HG03025 (cell line): ENCODE measurements around the gene WWOX.

Source experiments
- ATAC-seq: cut with Tn5 transposase; IDR thresholded peaks from one replicate; pipeline ENCODE4 v1.9.1; 2021; ENCODE audit warnings: mild to moderate bottlenecking, moderate library complexity; ENCODE audit not compliant: unreplicated experiment, low FRiP score

Gene WWOX

GRCh38 chr16:78381060-78381459, 281.6 kb downstream of the WWOX start:
- ATAC-seq, result no peak

GRCh38 chr16:78383118-78383517, 283.7 kb downstream of the WWOX start:
- ATAC-seq, result no peak

DNA sequence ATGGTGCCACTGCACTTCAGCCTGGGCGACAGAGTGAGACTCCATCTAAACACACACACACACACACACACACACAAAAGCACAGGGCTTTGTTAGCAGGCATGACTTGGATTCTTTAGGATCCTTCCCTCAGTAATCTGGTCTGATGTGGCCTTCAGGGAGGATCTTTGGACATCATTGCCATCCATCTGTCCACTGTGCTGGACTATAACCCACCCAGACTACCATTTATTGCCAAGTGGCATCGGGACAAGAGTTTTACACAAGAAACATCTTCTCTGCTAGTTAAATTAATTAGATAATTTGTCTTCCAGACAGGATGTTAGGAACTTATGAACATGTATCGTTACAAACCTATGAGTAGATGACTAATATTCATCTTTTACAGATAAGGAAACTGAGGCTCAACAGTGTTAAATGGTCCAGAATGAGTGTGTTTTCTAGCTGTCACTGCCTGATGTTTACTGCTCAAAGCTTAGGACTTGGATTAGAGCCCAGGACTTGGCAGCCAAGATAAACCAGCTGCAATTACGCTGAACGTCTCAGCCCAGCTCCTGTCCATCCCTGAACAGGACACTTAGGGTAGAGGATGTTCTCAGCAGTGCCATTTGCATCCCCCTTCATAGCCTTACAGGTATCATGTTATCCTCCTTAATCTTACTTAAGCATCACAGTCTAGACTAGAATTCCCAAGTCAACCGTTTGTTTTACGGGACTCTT, 285.8 kb downstream of the WWOX start:
- no peak for ATAC-seq

DNA sequence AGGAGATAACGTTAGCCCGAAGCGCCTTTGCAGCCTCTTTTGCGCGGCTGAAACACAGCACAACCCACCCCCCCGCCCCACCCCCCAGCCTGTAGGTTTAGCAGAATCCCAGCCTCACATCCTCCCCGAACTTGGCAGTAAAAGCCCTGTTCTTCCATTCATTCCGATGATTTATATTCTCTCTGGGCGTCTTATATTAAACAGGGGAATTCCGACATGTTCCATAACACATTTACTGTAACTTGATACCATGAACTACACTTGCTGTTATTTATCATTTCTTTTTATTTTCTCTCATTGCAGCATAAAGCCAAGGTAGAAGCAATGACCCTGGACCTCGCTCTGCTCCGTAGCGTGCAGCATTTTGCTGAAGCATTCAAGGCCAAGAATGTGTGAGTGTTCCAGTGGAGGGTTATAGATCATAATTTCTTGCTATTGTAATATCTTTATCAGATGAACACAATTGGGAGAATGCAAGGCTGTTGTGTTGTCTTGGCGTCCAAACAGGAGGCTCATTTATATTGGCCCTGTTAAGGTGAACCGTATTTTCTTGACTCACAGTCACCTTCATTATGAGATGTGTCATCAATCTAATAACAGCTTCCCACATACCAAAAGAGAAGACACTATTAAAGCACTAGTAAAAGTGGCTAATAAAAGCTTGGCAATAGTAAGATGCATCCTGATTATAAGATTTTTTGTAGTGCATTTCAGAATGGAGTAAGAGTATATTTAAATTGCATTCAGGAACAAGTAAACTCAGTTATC, 287.3 kb downstream of the WWOX start:
- no peak for ATAC-seq

- ATAC-seq, result no peak
Measured at GRCh38 chr16:78389009-78389498, 289.6 kb downstream of the WWOX start.

GRCh38 chr16:78390092-78390491, 290.6 kb downstream of the WWOX start:
- no peak for ATAC-seq

DNA sequence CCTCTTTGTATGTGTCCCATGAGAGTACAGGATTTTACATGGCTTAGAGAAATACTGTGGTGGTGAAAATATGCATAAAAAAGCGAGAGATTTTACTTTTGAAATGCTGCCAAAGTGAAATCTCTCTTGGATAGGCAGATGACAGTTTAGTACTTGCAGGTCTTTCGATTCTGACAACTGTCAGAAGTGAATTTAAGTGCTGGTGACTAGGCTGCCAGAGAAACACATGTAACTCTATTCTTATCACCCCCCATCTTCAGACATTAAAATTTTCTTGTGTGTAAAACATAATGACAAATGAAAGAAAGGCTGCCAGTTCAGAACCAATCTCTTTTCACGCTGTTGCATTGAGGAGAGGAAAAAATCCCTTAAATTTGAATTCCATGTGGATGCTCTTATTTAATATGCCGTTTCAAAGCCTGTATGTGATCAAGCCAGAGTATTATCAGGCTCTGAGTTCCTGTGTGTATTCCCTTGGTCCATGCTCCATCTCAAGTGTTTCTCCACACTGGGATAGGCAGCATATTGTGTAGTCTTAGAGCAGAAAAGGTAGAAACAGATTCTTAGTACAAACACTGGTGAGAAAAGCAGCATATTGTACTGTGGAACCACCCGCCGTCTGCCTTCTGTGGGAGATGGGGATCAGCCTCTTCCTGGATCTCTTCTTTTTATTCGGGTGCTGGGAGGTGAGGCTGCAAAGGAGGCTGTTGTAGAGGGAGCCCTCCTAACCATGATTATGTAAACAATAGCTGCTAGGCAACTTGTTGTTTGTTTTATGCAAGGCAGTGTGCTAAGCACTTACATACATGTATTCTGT, 291.3 kb downstream of the WWOX start:
- no peak for ATAC-seq

DNA sequence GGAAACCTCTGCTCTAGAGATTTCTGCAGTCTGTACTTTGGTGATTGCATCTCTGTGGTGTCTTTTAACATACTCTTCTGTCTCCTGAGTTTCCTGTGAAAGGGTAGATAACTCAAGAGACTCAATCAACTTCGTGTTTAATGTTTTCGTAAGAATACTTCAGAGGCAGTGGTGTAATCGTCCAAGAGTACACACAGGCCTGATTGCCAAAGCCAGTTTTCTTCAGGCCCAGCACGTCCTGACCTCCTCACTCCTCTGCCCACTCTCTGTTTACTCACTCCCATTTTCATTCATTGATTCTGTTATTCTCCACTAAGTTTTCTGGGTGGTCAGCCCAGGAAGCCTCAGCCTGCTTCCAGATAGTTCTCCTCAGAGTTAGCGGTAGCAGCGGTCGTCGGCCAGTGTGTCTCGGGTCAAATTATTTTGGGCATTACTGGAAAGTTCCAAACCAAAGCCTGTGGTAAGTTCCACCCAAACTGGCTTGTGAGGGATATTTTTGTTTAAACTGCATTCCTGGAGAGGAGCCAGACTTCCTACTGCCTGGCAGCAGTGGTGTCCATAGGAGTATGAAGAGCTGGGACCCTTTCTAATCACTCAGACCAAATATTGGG, 293.2 kb downstream of the WWOX start:
- no peak for ATAC-seq

DNA sequence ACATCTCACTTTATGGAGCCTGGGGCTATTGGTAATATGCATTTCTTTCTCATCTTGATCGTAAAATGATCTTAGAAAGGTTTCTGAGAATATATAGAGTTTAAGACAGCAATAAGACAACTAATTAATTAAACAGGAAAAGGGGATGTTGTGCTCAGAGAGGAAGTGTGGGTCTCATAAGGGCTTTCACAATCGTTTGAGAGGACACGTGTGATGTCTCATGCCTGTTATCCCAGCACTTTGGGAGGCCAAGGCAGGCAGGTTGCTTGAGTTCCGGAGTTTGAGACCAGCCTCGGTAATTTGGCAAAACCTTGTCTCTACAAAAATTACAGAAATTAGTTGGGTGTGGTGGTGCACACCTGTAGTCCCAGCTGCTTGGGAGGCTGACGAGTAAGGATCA, 295.6 kb downstream of the WWOX start:
- ATAC-seq, result no peak

- no peak for ATAC-seq
Measured at GRCh38 chr16:78396046-78396445, 296.6 kb downstream of the WWOX start.

GRCh38 chr16:78396673-78397072, 297.2 kb downstream of the WWOX start:
- no peak for ATAC-seq

GRCh38 chr16:78399384-78399783, 299.9 kb downstream of the WWOX start:
- ATAC-seq, result no peak

DNA sequence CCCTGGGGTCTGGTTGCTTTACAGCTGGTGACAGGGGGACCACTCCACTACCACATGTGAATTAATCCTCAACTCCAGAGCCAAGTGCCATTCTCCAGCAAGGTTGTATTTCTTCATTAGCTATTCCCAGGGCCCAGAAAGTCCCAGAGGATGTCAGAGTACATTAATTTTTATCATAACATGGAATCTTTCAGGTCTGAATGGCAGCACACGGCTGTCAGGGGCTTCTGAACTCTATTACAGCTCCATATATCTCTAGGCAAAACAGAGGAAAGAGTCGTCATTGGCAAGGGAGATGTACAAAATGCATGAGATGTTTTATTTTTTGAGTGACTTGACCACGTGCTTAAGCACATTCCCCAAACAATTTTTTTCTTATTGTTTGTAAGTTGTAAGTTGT, 303.4 kb downstream of the WWOX start:
- ATAC-seq, result no peak

- ATAC-seq, result no peak
Measured at GRCh38 chr16:78405040-78405439, 305.6 kb downstream of the WWOX start.

DNA sequence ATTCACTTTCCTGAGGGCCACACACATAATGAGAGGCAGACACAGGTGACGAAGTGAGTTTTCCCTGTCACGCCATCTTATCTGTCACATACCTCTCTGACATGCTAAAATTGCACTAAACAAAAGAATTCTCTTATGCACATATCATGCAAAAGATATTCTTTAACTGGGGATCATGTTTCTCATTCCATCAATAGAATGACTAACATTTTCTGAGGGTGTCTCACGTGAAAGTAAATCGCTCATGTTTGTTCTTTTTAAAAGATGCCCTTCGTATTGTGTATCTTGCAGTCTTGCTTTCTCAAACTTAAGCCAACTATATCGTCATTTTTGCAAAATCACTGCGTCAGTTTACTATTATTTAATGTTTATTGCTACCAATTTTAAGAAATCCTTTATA, 306.4 kb downstream of the WWOX start:
- ATAC-seq, result no peak

DNA sequence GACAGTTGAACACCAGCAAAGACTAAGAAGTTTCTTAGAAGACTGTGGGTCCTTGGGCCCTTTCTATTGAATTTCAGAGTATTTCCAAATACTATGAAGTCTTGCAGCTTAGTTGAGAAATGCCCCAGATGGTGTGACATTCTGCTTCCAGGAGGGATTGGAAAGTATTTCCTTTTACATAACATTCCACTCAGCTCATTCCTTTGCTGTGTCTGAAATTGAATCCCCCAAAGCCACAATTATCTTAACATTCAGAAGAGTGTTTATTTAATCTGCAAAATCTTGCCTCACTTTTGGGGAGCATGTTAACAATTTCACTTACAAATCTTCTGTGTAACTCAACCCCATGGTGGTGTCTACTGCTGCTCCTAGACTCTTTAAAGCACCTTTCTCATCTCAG, 307.7 kb downstream of the WWOX start:
- ATAC-seq, result no peak

- no peak for ATAC-seq
Measured at GRCh38 chr16:78413651-78414050, 314.2 kb downstream of the WWOX start.

GRCh38 chr16:78415013-78415412, 315.6 kb downstream of the WWOX start:
- ATAC-seq, result no peak

DNA sequence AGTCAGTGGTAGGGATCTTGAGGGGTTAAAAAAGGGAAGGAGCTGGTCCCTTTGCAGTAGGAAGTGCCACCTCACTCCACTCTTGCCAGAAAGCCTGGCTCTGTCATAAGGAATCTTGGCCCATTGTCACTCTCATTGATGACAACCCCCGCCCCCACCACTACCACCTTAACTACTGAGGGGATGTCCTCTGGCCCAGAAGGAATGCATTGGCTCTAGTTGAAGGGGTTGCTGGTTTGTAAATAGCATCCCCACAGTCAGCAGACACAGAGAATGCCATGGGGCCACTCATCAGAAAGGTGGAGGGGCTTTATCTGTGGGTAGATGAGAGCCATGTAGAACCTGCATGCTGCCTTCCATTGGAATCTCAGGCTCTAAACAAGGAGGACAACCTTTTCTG, 316.2 kb downstream of the WWOX start:
- no peak for ATAC-seq

- ATAC-seq, result no peak
Measured at GRCh38 chr16:78416400-78416799, 316.9 kb downstream of the WWOX start.
